ENCODE measurements around the gene UBE2Z.

Gene UBE2Z

DNA sequence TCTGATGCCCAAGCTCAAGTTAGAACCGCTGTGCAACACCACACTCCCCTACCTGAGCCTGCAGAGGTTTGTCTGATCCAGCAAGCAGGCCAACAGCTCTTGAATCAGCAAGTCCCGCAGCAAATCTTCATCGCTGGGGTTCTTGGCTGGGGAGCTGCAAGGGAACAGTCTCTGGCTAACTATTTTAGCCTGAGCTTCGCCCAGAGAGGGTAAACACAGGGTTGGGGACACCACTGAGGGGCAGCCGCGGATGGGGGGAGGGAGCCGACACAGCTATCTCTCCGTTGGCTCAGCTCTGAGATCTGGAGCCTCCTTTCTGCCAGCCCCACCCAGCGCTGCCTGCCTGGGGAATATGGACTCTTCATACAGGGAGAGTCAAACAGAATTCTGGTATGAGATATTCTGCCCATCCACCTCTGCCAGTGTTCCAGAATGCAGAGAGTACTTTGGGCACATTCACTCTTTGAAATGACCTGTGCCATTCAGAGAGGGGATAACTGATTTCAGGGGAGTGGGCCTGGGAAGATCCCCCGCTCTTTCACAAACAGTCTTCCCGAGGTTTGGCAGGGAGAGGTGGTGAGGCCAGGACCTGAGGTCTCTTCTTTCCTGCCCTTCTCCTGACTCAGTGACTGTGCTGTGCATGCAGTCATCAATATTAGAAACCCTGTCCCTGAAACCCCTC is 52.8 kb downstream of the UBE2Z start:
- no peak for DNase-seq (ENCODE audit: low read depth)

DNA sequence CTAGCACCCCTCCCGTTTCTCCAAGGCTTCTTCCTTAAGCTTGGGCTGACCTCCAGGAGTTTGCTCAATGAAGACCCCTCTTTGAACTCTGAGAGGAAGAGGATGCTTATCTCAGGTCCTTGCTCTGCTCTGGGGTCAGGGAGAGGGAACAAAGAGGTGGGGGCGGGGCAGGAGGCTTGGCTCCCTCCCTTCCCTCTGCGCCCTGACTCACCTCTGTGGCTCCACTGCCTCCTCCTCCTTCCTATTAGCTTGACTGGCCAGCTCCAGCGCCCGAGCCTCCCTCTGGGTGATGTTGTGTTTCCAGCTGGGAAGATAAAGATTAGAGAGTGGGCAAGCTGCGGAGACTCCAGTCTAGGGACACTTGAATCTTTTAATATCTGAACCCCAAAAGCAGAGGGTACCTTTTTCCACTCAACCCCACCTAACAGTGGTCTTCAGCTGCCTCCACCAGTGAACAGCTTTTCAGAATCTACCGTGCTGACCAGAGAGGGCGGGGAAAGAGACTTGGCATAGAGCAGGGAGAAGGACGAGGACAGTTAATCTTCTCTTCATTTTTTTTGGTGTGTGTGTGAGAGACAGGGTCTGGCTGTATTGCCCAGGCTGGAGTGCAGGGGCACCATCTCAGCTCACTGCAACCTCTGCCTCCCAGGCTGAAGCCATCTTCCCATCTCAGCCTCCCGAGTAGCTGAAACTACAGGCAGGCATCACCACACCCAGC is 53.5 kb downstream of the UBE2Z start:
- DNase-seq (ENCODE audit: low read depth) = peak; percentile 66

DNA sequence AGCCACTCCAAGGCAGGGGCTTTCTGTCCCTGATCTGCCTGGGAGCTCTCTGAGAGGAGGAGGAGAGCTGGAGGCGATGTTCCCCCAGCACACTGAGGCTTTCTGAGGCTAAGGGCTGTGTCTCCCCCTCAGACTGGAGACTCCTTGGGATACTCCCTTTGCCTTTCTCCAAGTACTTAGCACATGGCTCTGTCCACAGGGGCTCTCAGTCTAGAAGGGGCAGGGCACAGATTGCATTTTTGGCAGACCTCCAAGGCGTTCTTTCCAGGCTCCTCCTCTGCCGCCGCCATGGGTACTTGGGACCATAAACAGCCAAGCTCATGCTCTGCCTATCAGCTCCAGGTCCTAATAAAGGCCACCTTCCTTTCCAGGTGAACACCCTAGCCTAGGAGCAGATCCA is 62.0 kb downstream of the UBE2Z start:
- peak; percentile 36 for DNase-seq (ENCODE audit: low read depth)

DNA sequence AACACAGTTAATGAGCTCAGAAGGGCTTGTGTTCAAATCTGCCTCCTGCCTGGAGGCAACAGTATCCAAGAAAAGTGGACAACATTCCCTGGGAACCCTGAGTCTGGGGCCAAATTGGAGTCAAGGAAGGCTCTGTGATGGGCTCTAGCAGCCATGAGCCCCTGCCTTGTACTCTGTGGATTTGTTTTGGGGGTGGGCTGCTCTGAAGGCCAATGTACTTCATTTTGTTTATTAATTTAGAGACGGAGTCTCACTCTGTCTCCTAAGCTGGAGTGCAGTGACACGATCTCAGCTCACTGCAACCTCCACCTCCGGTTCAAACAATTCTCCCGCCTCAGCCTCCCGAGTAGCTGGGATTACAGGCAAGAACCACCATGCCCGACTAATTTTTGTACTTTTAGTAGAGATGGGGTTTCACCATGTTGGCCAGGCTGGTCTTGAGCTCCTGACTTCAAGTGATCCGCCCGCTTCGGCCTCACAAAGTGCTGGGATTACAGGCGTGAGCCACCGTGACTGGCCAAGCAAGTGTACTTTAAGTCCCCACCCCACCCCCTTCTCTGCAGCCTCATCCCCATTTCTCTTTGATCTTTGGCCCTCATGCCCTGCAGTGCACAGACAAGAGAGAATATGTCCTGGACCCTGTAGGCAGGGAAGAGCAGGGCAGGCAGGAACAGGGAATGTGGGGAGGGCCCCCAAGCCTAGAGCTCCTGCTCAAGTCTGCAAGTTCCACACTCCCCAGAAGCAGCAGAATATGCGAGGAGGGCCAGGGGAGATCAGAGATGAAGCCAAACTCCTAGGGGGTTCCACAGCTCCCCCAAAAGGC is 62.9 kb downstream of the UBE2Z start:
- DNase-seq (ENCODE audit: low read depth) = no peak

DNA sequence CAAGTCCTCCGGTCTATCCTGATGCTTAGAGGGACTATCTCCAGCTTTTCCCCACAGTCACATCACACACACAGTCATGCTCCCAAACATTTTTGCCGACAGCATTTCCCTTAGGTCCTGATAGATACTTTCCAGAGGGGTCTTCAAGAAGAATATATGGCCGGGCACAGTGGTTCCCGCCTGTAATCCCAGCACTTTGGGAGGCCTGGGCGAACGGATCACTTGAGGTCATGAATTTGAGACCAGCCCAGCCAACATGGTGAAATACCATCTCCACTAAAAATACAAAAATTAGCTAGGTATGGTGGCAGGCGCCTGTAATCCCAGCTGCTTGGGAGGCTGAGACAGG is 64.5 kb downstream of the UBE2Z start:
- no peak for DNase-seq (ENCODE audit: low read depth)

DNA sequence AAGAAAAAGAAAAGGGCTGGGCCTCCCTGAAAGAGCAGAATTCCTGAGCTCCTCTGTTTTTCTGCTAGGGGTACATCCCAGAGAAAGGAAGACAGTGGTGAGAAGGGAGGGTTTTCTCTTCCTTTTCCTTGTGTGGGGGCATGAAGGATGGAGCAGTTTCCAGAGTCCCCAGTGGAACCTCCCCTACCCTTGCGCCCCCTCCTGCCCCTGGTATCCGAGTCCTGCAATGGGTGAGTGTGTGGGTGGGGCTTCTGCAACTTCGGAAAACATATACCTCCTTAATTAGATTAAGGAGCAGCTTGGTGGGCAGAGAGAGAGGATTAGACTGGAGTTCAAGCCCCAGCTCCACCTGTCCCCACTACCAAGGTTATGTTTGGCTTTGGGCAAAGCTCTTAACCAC is 65.6 kb downstream of the UBE2Z start:
- DNase-seq (ENCODE audit: low read depth) = no peak

Data from EH (cell line).